ENCODE data around the gene DENND1A.

GRCh38 chr9:123923377-123923776 lies 6.5 kb downstream of the DENND1A start:
- TF ChIP-seq YY1 (IDR thresholded peaks at IDR 0.05; ENCODE audit: insufficient read depth, insufficient read length) (no peak), ZNF274 (IDR thresholded peaks at IDR 0.05; ENCODE audit: low read depth, low read length) (no peak)

All from NT2/D1 (cell line).